GM13976 (cell line): Measurements from ENCODE around the gene CCDC158.

Source experiments
- DNase-seq: peaks from one replicate; pipeline ENCODE4 v3.0.0; 2012; ENCODE audit warnings: low spot score
- in situ Hi-C: fragments of 300-500 bp; cut with MboI; formaldehyde crosslinking; loops from one replicate; pipeline ENCODE4 v1.12.0; 2022; ENCODE audit warnings: low sequenced_read_pairs, mixed read lengths, inconsistent platforms; ENCODE audit not compliant: unreplicated experiment
- TF ChIP-seq, protein P1 (sequence below): IDR thresholded peaks from 2 replicates; pipeline ENCODE4 v1.5.1; 2012; ENCODE audit warnings: borderline replicate concordance, mild to moderate bottlenecking; ENCODE audit not compliant: insufficient read depth; ENCODE audit errors: extremely low read depth, missing control alignments, control extremely low read depth

Gene CCDC158

DNA sequence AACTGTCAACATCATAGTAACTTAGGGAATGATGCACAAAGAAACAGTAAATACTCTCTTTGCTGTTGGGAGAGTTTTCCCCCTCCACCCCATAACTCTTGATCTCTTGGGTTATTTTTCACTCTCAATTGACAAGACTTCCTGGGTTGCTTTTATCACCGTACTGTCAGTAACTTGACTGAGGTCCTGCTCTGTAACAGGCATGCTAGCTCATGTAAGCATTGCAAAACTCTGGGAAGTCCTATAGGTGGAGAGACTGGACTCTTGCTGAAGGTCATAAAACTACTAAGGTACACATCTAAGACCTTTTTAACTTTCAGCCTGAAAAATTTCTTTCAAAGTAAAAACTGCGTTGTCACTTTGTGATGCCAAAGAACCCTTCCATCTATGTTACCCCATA is 25.0 kb upstream of the CCDC158 start:
- in situ Hi-C loops = no loop called here
- TF ChIP-seq, protein P1, sequence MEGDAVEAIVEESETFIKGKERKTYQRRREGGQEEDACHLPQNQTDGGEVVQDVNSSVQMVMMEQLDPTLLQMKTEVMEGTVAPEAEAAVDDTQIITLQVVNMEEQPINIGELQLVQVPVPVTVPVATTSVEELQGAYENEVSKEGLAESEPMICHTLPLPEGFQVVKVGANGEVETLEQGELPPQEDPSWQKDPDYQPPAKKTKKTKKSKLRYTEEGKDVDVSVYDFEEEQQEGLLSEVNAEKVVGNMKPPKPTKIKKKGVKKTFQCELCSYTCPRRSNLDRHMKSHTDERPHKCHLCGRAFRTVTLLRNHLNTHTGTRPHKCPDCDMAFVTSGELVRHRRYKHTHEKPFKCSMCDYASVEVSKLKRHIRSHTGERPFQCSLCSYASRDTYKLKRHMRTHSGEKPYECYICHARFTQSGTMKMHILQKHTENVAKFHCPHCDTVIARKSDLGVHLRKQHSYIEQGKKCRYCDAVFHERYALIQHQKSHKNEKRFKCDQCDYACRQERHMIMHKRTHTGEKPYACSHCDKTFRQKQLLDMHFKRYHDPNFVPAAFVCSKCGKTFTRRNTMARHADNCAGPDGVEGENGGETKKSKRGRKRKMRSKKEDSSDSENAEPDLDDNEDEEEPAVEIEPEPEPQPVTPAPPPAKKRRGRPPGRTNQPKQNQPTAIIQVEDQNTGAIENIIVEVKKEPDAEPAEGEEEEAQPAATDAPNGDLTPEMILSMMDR = no peak
- no peak for DNase-seq

DNA sequence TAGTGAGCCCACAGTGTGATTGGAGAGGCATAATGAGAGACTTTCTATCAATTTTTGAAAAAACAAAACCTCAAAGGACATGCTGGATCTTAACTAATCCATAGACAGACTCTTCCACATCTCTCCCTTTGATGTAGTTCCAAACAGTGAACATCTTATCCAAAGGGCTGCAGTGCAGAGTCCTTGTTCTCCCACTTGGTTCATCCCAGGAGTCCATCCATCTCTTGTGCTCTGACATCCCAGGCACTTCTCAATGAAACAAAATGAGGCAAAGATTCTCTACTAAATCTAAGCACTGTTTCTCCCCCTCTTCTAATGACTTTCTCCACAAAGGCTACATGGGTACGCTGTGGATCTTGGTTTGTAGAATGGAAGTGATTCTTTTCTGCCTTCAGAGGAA is 22.4 kb upstream of the CCDC158 start:
- DNase-seq = no peak
- TF ChIP-seq, protein P1 = no peak
- in situ Hi-C loops = no loop called here

DNA sequence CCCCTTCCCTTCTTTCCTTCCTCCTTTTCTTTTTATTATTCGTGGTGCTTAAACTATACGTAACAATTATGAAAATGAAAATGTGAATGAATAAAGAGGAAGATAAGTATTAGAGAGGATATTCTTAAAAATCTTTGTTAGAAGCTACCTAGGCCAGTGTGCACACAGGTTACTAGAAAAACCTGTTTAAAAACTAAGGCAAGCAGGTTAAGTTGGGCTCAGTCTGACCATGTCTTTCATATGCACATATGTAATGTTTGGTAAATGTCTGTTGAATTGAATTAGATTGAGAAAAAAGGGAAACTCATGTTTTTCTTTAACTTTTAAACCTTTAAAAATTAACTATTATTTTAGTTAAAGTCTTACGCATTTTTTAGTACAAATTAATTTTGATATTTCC is 21.9 kb upstream of the CCDC158 start:
- TF ChIP-seq, protein P1 = no peak
- in situ Hi-C loops = no loop called here
- no peak for DNase-seq

DNA sequence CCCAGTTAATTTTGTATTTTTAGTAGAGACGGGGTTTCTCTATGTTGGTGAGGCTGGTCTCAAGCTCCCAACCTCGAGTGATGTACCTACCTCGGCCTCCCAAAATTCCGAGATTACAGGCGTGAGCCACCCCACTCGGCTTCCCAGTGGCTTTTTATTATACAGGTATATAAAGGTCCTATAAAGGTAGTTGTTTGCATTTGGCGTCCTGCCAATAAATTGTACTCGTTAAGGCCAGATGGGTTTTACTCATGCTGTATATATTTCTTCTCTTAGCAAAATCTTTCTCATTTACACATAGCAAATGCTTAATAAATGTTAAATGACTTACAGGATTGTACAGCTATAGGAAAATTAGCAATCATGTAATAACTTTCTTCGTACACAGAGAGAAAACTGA is 20.9 kb upstream of the CCDC158 start:
- TF ChIP-seq, protein P1 = no peak
- in situ Hi-C loops = no loop called here
- no peak for DNase-seq

DNA sequence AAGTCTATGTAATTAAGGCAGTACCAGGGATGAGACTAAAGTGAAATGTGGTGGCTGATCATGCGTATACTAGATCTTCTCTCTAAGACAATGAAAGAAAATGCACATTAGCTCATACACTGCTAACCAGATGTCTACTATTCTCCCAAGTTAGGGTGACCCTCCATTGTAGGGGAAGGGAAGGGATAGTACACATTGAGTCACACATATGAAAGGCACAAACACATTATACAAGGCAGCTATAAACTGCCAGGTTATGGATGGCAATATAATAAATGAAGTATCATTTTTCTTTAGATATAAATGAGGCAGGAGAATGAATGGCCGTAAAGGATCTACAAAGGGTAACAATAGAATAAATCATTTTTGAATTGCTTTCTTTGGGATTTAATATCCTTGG is 18.6 kb upstream of the CCDC158 start:
- TF ChIP-seq, protein P1 = no peak
- in situ Hi-C loops = loop anchor here (5.0 kb wide), 1 partner anchor 63 kb away; no protein-coding TSS in a partner anchor
- DNase-seq = no peak

DNA sequence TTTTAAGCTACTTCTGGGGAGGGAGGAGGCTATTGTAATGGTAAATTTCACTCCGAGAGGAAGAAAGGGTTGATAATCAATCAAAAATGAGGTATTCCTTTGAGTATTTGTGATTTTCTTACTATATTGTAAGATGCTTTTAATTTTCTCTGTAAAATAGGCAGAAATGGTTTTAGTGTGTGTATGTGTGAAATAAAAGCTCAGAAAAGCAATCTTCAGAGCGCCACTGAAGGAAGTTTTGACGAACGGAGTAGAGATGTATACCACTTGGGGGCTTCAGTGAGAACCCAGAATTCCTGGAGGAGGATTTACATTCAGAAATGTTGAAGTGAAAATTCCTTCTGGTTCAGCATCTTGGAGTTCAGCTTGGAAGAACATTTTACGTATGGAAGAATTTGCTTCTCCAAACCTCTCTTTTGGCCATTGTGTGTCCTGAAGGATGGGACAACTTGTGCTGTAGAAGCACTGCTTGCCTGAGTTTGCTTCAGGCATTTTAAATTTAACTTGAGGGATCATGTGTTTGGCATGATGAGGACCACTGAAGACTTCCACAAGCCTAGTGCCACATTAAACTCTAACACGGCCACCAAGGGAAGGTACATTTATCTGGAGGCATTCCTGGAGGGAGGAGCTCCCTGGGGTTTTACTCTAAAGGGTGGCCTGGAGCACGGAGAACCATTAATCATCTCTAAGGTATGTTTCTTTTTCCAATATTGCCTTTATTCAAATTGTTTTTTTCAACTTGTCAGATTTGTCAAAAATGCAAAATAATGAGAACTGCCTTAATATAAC is 14.8 kb upstream of the CCDC158 start:
- in situ Hi-C loops = loop anchor here (5.0 kb wide), 1 partner anchor 67 kb away; no protein-coding TSS in a partner anchor

More for the DNA sequence above, 14.8 kb upstream of the CCDC158 start:
- no peak for DNase-seq
- TF ChIP-seq, protein P1 = no peak
